K562 (cell line): ENCODE data around the gene MAZ. TPM values are rescaled to one million over a fixed set of nuclear protein-coding genes. Genes with fewer than 3 reads are reported as not detected.

Experiments used
- CGGBP1 ChIP-seq: fragments of 250-450 bp; sonication (Bioruptor Pico); IDR thresholded peaks from 2 replicates; pipeline ENCODE4 v1.9.0; 2021; ENCODE audit warnings: mild to moderate bottlenecking
- E2F3 ChIP-seq: fragments of 250-450 bp; sonication (Bioruptor Pico); IDR thresholded peaks from 2 replicates; pipeline ENCODE4 v1.4.0; 2020; ENCODE audit warnings: mild to moderate bottlenecking
- ELK1 ChIP-seq: sonication (generic); formaldehyde crosslinking; IDR thresholded peaks from 2 replicates; pipeline ENCODE4 v1.8.1; 2022; ENCODE audit warnings: missing genetic modification reagents
- EP300 ChIP-seq: IDR thresholded peaks from 2 replicates; pipeline ENCODE4 v1.6.1; 2012; ENCODE audit warnings: low read length, improper control_type of control experiment
- FOS ChIP-seq: IDR thresholded peaks from 3 replicates; pipeline ENCODE4 v1.6.1; 2011; ENCODE audit not compliant: insufficient read length; ENCODE audit errors: extremely low read depth
- FOXM1 ChIP-seq, 2 experiments: fragments of 450-650 bp in 1 of 2; sonication (generic) in 1 of 2; formaldehyde crosslinking in 1 of 2; IDR thresholded peaks; 2 replicates each; pipeline versions ENCODE4 v1.6.1 to v1.9.0; 2017 to 2022; ENCODE audit warnings: low read depth in 2 of 2, mild to moderate bottlenecking in 2 of 2, missing genetic modification reagents in 1 of 2, moderate library complexity in 1 of 2
- GABPA ChIP-seq: fragments of 200-800 bp; sonication (Bioruptor generic); conservative IDR thresholded peaks from 2 replicates; pipeline ENCODE4 v1.6.1; 2016; ENCODE audit warnings: low read depth, missing genetic modification characterization, missing compliant biosample characterization
- GATAD2A ChIP-seq: fragments of 450-650 bp; IDR thresholded peaks from 2 replicates; pipeline ENCODE4 v1.6.1; 2017
- HNRNPL ChIP-seq: fragments of 200-400 bp; formaldehyde crosslinking; IDR thresholded peaks from 2 replicates; pipeline ENCODE4 v1.6.1; 2017; ENCODE audit warnings: low read depth, mild to moderate bottlenecking, low read length
- L3MBTL2 ChIP-seq: fragments of 450-650 bp; IDR thresholded peaks from 2 replicates; pipeline ENCODE4 v1.6.1; 2016; ENCODE audit warnings: mild to moderate bottlenecking, moderate library complexity
- MCM7 ChIP-seq, 2 experiments: fragments of 450-650 bp; IDR thresholded peaks; 2 replicates each; pipeline ENCODE4 v1.6.1; 2016 to 2018
- MIER1 ChIP-seq: fragments of 450-650 bp; IDR thresholded peaks from 2 replicates; pipeline ENCODE4 v1.6.1; 2016; ENCODE audit warnings: antibody characterized with exemption, mild to moderate bottlenecking, low read depth
- MTF1 ChIP-seq: fragments of 250-450 bp; sonication (Bioruptor Pico); IDR thresholded peaks from 2 replicates; pipeline ENCODE4 v1.9.0; 2021; ENCODE audit warnings: moderate library complexity, mild to moderate bottlenecking, inconsistent platforms, borderline replicate concordance
- MXD1 ChIP-seq: fragments of 250-450 bp; sonication (Bioruptor Pico); IDR thresholded peaks from 2 replicates; pipeline ENCODE4 v1.8.0; 2021; ENCODE audit warnings: borderline replicate concordance, mild to moderate bottlenecking, moderate library complexity; ENCODE audit not compliant: poor library complexity, severe bottlenecking
- PRDM10 ChIP-seq: fragments of 450-650 bp; IDR thresholded peaks from 2 replicates; pipeline ENCODE4 v1.6.1; 2018; ENCODE audit not compliant: partially characterized antibody
- RBM39 ChIP-seq: fragments of 200-400 bp; formaldehyde crosslinking; optimal IDR thresholded peaks from 2 replicates; pipeline ENCODE3; 2018; ENCODE audit warnings: low read depth, low read length
- SMC3 ChIP-seq: conservative IDR thresholded peaks from 2 replicates; pipeline ENCODE4 v1.6.1; 2011; ENCODE audit warnings: low read depth, low read length, improper control_type of control experiment; ENCODE audit not compliant: insufficient read depth
- SNRNP70 ChIP-seq: fragments of 200-400 bp; formaldehyde crosslinking; optimal IDR thresholded peaks from 2 replicates; pipeline ENCODE3; 2017; ENCODE audit warnings: low read depth, low read length
- SRSF1 ChIP-seq: fragments of 200-400 bp; formaldehyde crosslinking; IDR thresholded peaks from 2 replicates; pipeline ENCODE4 v1.6.1; 2017; ENCODE audit warnings: mild to moderate bottlenecking, low read depth, low read length, moderate library complexity
- THAP7 ChIP-seq: fragments of 250-450 bp; sonication (Bioruptor Pico); IDR thresholded peaks from 2 replicates; pipeline ENCODE4 v1.5.0; 2021
- U2AF2 ChIP-seq: fragments of 200-400 bp; formaldehyde crosslinking; optimal IDR thresholded peaks from 2 replicates; pipeline ENCODE3; 2017; ENCODE audit warnings: low read depth, mild to moderate bottlenecking, low read length
- ZNF12 ChIP-seq: sonication (generic); formaldehyde crosslinking; IDR thresholded peaks from 2 replicates; pipeline ENCODE4 v1.4.0; 2020; ENCODE audit warnings: mild to moderate bottlenecking, missing genetic modification reagents
- ZNF133 ChIP-seq: fragments of 250-450 bp; sonication (Bioruptor Pico); IDR thresholded peaks from 2 replicates; pipeline ENCODE4 v1.4.0; 2020; ENCODE audit warnings: mild to moderate bottlenecking
- ZNF232 ChIP-seq: sonication (generic); formaldehyde crosslinking; IDR thresholded peaks from 2 replicates; pipeline ENCODE4 v1.8.0; 2022; ENCODE audit warnings: mild to moderate bottlenecking, missing genetic modification reagents
- polyA plus RNA-seq, 8 experiments: library from polyadenylated mRNA; depleted of rRNA in 4 of 8; stranded (reverse) in 5 of 8; unstranded in 3 of 8; fragments of >200 nt; fragmentation: Nextera tagmentation in 2 of 8; fragmentation: Illumina TruSeq in 1 of 8; extraction: Ambion mirVana in 2 of 8; extraction: Trizol in 1 of 8; gene quantifications; 2 replicates each; pipeline versions ENCODE4 v1.2.1 to v1.2.3, GENCODE V29; 2011 to 2014; ENCODE audit warnings: inconsistent platforms in 1 of 8, missing spikeins in 1 of 8
- total RNA-seq, 7 experiments: library from RNA; depleted of rRNA in 6 of 7; stranded (reverse); fragments of >200 nt in 6 of 7; fragmentation: Illumina TruSeq in 2 of 7; extraction: Trizol in 2 of 7; gene quantifications; 2 replicates each; pipeline versions ENCODE4 v1.2.1 to v1.2.3, GENCODE V29; 2011 to 2021; ENCODE audit warnings: low replicate concordance in 1 of 7

The MAZ gene
- total and polyA plus RNA-seq, 9 of the 15 experiments (the other 6 are each of a cell fraction or from before 2014, with no cell fraction given): 45.4 to 532 (median 250) TPM

GRCh38 chr16:29784901-29785500, 21.3 kb upstream of the MAZ start (continued):
- no peak for TF ChIP-seq CGGBP1 (CRISPR knock-in tag)
- TF ChIP-seq SRSF1: no peak
- TF ChIP-seq ELK1: no peak
- 0 out of 2 replicates have a peak, but pooled peaks have one; percentile 27 for TF ChIP-seq SMC3
- TF ChIP-seq GATAD2A: no peak
- TF ChIP-seq ZNF12 (CRISPR knock-in tag): 0 out of 2 replicates have a peak, but pooled peaks have one; percentile 59
- no peak for TF ChIP-seq ZNF133 (CRISPR knock-in tag)
- TF ChIP-seq MCM7 (IDR thresholded peaks at IDR 0.05): no peak
- TF ChIP-seq FOS: no peak
- TF ChIP-seq MTF1 (CRISPR knock-in tag): no peak
- no peak for TF ChIP-seq PRDM10
- no peak for TF ChIP-seq EP300
- TF ChIP-seq L3MBTL2: peak; percentile 71
- TF ChIP-seq HNRNPL: no peak
- no peak for TF ChIP-seq E2F3
- TF ChIP-seq ZNF232 (CRISPR knock-in tag): no peak
- no peak for TF ChIP-seq FOXM1 (IDR thresholded peaks at IDR 0.05; ENCODE audit: low read depth)
- no peak for TF ChIP-seq FOXM1 (CRISPR knock-in tag; IDR thresholded peaks at IDR 0.05; ENCODE audit: low read depth)
- TF ChIP-seq RBM39: no peak
- TF ChIP-seq MXD1: no peak
- TF ChIP-seq U2AF2: no peak
- TF ChIP-seq SNRNP70: no peak
- no peak for TF ChIP-seq THAP7
- TF ChIP-seq MIER1: 0 out of 2 replicates have a peak, but pooled peaks have one; percentile 30
- TF ChIP-seq GABPA (tag): no peak
